Measurements from ENCODE around the gene NLGN4X. TPM values are rescaled to one million over a fixed set of nuclear protein-coding genes. Genes with fewer than 3 reads are reported as not detected.

NLGN4X gene
- total and polyA plus RNA-seq, 4 donors = 0.24 to 5.0 (median 0.86) TPM

GRCh38 chrX:6149060-6149872, 79.4 kb downstream of the NLGN4X start:
- Histone ChIP-seq H3K9ac (ENCODE audit: insufficient read depth in 1 of 2, low read length in 2 of 2) (no peak overlapping the region), H3K9me3 (ENCODE audit: control insufficient read depth in 4 of 4, insufficient read depth in 3 of 4, low read length in 3 of 4) (peaks cover 0 to 3% (median 0%) of the 10 kb centered on the region in 4 donors), H3K4me1 (ENCODE audit: control insufficient read depth in 5 of 5, insufficient read depth in 5 of 5, low read length in 5 of 5) (no peaks in the 10 kb centered on the region), H3K36me3 (ENCODE audit: control insufficient read depth in 4 of 4, insufficient read depth in 4 of 4, low read length in 4 of 4) (no peaks in the 10 kb centered on the region), H3K4me3 (no peak overlapping the region), H3K27me3 (ENCODE audit: control insufficient read depth in 3 of 3, insufficient read depth in 3 of 3, low read length in 2 of 3) (peaks cover 0 to 17% (median 4%) of the 10 kb centered on the region in 3 donors), H3K27ac (ENCODE audit: low read depth in 1 of 2, low read length in 1 of 2) (no peak overlapping the region)
- TF ChIP-seq CTCF (IDR thresholded peaks at IDR 0.05; ENCODE audit: control extremely low read depth, extremely low read depth) = no peak
- ATAC-seq (ENCODE audit: insufficient read depth, low FRiP score) (no peak), DNase-seq (no peak)
- WGBS, 2 donors = 68 to 95% methylated on average over 6 of the region's 6 CpGs

- ATAC-seq (ENCODE audit: insufficient read depth, low FRiP score) (no peak), DNase-seq (no peak)
- Histone ChIP-seq H3K4me1 (ENCODE audit: control insufficient read depth in 5 of 5, insufficient read depth in 5 of 5, low read length in 5 of 5) (no peaks in the 10 kb centered on the region), H3K4me3 (no peak overlapping the region), H3K36me3 (ENCODE audit: control insufficient read depth in 4 of 4, insufficient read depth in 4 of 4, low read length in 4 of 4) (no peaks in the 10 kb centered on the region), H3K9ac (ENCODE audit: insufficient read depth in 1 of 2, low read length in 2 of 2) (no peak overlapping the region), H3K27me3 (ENCODE audit: control insufficient read depth in 3 of 3, insufficient read depth in 3 of 3, low read length in 2 of 3) (peaks cover 0 to 19% (median 0%) of the 10 kb centered on the region in 3 donors), H3K27ac (ENCODE audit: low read depth in 1 of 2, low read length in 1 of 2) (no peak overlapping the region), H3K9me3 (ENCODE audit: control insufficient read depth in 4 of 4, insufficient read depth in 3 of 4, low read length in 3 of 4) (peaks cover 0 to 2% (median 2%) of the 10 kb centered on the region in 4 donors)
- TF ChIP-seq CTCF (IDR thresholded peaks at IDR 0.05; ENCODE audit: control extremely low read depth, extremely low read depth) = no peak
- 88 to 94% methylated on average over 2 of the region's 2 CpGs for WGBS, 2 donors
These were observed 94.4 kb downstream of the NLGN4X start for GRCh38 chrX:6134255-6134654.

GRCh38 chrX:6132970-6133369, 95.7 kb downstream of the NLGN4X start:
- WGBS, 2 donors = 93 to 94% methylated on average over 5 of the region's 5 CpGs
- H3K9ac ChIP-seq (ENCODE audit: insufficient read depth in 1 of 2, low read length in 2 of 2) = no peak overlapping the region
- DNase-seq (no peak), ATAC-seq (ENCODE audit: insufficient read depth, low FRiP score) (no peak)
- no peak overlapping the region for H3K4me3 ChIP-seq
- no peak for TF ChIP-seq CTCF (IDR thresholded peaks at IDR 0.05; ENCODE audit: control extremely low read depth, extremely low read depth)
- H3K9me3 ChIP-seq (ENCODE audit: control insufficient read depth in 4 of 4, insufficient read depth in 3 of 4, low read length in 3 of 4) = peaks cover 0 to 2% (median 2%) of the 10 kb centered on the region in 4 donors
- H3K4me1 ChIP-seq (ENCODE audit: control insufficient read depth in 5 of 5, insufficient read depth in 5 of 5, low read length in 5 of 5) = no peaks in the 10 kb centered on the region
- no peak overlapping the region for H3K27ac ChIP-seq (ENCODE audit: low read depth in 1 of 2, low read length in 1 of 2)
- H3K27me3 ChIP-seq (ENCODE audit: control insufficient read depth in 3 of 3, insufficient read depth in 3 of 3, low read length in 2 of 3) = peaks cover 0 to 21% (median 0%) of the 10 kb centered on the region in 3 donors
- no peaks in the 10 kb centered on the region for H3K36me3 ChIP-seq (ENCODE audit: control insufficient read depth in 4 of 4, insufficient read depth in 4 of 4, low read length in 4 of 4)
